UCSD-AML1 (cell line): ENCODE data around the gene DIO2.
A peak's percentile ranks its signal among the peaks of the same experiment; 100 is the strongest.

Source experiments
- DNase-seq: peaks from one replicate; lab custom pipeline; 2025; ENCODE audit not compliant: unreplicated experiment; lab: John Stamatoyannopoulos, UW

The DIO2 gene

GRCh38 chr14:80211153-80212022, at the start of gene DIO2:
TSS of gene DIO2 (minus strand) at chr14:80211504. CDS start at chr14:80211472, 32 bp downstream.
- peak; percentile 7 for DNase-seq

DNA sequence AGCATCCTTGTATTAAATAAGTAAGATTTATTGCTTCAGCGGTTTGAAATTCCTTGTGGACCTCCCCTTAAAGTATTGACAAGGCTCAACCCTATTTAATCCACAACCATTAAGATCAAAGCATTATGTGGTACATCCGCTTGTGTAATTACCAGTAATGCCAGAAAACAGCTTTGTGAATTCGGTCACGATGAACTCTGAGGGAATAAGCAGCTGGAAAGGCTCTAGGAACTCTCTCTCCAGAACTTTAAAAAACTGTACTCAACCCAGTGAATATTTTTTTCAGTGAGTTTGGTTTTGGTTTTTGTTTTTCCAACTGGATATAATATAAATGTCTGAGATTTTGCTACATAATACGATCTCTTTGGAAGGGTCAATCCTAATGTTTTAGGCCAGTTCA, 49.3 kb upstream of the DIO2 start:
- no peak for DNase-seq

GRCh38 chr14:80239631-80240030, 28.3 kb upstream of the DIO2 start:
- no peak for DNase-seq

GRCh38 chr14:80237143-80237542, 25.8 kb upstream of the DIO2 start:
- no peak for DNase-seq

DNA sequence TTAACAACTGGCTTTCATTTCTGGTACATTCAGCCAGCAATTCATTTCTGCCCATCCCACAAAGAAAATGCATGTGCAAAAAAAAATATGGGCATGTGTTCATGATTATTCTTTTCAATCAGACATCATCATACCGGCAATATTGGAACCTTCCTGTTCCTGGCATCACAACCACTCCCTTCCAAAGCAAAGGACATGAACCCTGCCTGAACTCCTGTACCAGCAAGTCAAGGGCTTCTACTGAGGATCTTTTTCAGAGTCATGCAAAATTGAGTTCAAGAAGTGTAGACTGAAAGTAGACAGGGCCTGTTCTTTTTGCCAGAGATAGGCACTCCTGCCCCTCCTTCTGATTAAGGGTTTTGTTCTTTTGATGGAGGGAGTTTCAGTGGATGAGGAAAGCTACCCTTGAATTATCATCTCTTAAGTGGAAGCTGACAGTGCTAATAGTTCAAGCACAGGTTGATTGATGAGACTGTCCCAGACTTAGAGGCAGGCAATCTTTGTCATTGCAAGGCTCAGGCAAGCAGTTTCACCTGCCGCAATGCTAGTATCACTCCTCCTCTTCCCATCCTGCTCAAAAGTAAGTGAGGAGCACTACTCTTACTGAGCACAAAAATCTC, 22.3 kb upstream of the DIO2 start:
- no peak for DNase-seq

GRCh38 chr14:80231702-80232101, 20.4 kb upstream of the DIO2 start:
- DNase-seq = no peak

- no peak for DNase-seq
These were observed 12.6 kb upstream of the DIO2 start for GRCh38 chr14:80223696-80224465.

GRCh38 chr14:80216818-80217217, 5.5 kb upstream of the DIO2 start:
- DNase-seq = no peak

DNA sequence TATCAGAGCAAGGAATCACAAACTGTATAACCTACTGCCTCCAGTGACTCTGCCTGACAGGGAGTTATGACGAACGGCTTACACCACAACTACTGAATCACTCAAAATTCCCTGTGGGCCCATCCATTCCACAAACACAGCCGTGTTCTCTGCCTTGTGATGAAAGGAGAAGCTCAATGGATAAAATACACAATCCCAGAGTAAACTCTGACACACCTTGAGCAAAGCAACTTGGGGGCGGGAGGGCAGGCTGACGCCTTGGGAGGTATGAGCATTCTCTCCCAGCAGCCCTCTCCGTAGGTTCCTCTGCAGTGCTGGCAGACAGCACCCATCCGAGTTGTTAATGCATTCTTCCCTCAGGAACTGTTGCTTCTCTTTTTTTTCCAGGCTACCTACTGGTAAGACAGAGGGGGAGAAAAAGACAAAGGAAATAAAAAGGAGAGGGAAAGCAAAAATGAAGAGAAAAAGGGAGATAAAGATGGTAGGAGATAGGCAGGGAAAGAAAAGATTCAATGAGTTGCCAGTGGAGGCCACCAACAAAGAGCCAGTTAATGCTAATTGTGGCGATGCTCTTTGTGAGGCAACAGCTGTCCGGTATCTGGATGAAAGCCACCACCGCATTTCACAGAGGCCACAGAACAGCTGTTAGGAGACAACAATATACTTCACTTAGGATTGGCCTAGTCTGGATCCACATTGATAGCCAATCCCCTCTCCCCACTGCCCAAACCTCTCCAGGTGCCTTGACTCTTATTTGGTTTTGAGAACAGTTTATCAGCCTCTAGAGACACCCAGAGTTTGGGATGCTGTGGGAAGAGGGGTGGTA, 4.7 kb upstream of the DIO2 start:
- DNase-seq = no peak

DNA sequence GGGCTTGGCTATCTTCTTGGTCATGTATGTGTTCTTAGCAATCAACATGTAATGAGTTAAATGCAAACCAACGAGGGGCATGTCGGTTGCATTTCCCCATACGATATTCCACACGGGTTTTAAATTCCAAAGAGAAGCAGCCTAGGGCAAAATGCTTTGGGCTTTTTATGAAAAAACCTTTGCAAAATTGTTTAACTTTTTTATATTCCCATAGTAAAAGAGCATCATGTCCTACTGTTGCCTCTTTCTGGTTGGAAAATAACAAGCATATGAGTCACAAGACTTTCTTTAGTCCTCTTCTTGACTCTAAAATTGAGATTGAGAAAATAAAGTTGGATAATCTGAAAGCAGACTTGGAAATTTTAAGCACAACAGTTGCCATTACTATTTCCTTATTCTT, 3.8 kb upstream of the DIO2 start:
- DNase-seq = no peak

GRCh38 chr14:80213602-80214001, 2.3 kb upstream of the DIO2 start:
- peak; percentile 19 for DNase-seq

- DNase-seq = no peak
These were observed 706 bp upstream of the DIO2 start for GRCh38 chr14:80212023-80212397.

- DNase-seq = no peak
These were observed 2.8 kb downstream of the DIO2 start for GRCh38 chr14:80208461-80208860.

- no peak for DNase-seq
These were observed 4.8 kb downstream of the DIO2 start for GRCh38 chr14:80206351-80207080.

GRCh38 chr14:80202888-80203562, 8.3 kb downstream of the DIO2 start:
- DNase-seq = peak; percentile 18

DNA sequence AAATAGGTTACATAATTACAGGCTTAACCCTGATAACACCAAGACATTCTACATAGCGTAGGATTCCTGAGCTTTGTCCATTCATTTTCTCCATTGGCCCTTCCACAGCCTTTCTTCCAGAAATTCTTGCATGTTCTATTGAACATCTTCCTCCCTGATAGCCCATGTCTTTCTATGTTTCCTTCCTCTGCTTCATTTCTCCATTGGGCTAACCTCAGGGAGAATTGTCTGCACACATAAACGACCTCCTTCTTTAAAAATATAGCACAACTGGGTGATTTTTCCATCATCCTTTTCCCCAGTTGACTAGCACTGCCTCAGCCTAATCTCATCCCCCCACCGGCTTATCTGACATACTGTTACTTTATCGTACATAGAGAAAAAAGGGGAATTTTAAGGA, 11.2 kb downstream of the DIO2 start:
- DNase-seq = no peak

DNA sequence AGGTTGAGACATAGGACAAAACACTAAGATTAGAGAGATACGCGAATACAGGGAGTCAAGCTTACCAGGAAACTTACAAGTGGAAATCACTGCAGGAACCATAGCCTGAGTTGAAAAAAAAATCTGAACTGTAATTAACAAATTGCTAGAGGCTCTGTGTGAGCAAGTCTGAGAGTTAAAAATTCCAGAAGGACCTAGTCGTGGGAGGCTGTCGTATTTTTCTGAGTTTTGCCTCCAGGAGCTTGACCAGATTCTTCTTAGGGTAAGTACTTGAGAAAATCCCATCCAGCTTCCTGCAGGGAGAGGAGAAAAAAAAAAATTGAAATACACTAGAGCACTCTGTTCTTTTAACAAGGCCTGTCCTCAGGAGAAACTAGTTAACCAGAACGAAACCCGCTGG, 22.7 kb downstream of the DIO2 start:
- DNase-seq = no peak

DNA sequence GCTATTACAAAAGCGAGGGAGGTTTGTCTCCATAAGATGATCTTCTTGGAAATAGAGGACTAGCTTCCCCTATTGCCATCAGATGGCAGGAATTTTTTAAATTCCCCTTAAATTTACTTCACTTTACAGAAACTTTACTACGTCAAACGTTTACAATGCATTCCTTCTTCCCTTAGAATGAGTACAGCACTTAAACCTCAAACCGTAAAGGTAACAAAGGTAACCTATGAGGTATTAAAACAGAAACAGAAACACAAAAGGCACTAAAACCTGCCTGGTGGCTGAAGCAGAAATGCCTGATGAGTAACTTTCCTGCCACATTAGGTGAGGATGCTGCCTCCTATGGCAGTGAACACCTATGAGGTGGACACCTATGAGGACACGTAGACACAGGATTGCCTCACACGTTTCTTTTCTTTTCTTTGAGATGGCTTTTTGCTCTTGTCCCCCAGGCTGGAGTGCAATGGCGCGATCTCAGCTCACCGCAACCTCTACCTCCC, 25.0 kb downstream of the DIO2 start:
- no peak for DNase-seq

DNA sequence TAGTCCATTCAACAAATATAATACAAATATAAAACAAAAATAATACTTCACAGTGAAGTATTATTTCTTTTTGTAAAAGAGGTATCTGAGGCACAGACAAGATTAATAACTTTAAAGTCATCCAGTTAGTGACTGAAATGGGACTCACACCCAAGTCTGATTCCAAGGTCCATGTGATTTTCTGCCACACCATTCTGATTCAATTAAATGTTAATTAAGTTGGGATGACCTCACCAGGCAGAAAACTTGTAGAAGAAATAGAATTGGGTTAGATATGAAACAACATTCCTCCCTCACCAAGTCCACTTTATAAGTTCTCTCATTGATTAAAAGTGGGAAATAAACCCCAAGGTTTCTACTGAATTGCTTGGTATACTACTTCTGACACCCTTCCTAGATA, 34.4 kb downstream of the DIO2 start:
- DNase-seq = no peak
